Vagina (tissue), 2 donors: ENCODE measurements around the gene STRADA.
"Not testable (repeated sequence)": the region's sequence is repeated elsewhere in the genome, so short reads cannot be mapped to it uniquely, and the experiment has no call there.

ENCODE experiments used
- CTCF ChIP-seq, 3 experiments: fragments of 450-650 bp in 2 of 3; fragments of 200-600 bp in 1 of 3; sonication (generic) in 1 of 3; IDR thresholded peaks; one replicate each; pipeline ENCODE4 v1.5.1; 2017 to 2019; ENCODE audit warnings: antibody characterized with exemption in 3 of 3, mild to moderate bottlenecking in 2 of 3, moderate library complexity in 2 of 3
- POLR2AphosphoS5 ChIP-seq, 2 donors: sonication (generic); formaldehyde crosslinking; IDR thresholded peaks; one replicate each; pipeline ENCODE4 v1.9.0; 2017; ENCODE audit warnings: antibody characterized with exemption in 2 of 2, mild to moderate bottlenecking in 2 of 2, low read depth in 1 of 2; ENCODE audit not compliant: insufficient read depth in 1 of 2

- TF ChIP-seq CTCF (IDR thresholded peaks at IDR 0.05); POLR2AphosphoS5 (IDR thresholded peaks at IDR 0.05; ENCODE audit: insufficient read depth in 1 of 2, low read depth in 1 of 2): not testable (repeated sequence)
These were observed 21.4 kb downstream of the STRADA start for GRCh38 chr17:63720194-63720593.
